HG02884 (cell line): ENCODE measurements around the gene COL15A1.
"Not testable (repeated sequence)": the region's sequence is repeated elsewhere in the genome, so short reads cannot be mapped to it uniquely, and the experiment has no call there.

Experiments
- ATAC-seq: cut with Tn5 transposase; IDR thresholded peaks from one replicate; pipeline ENCODE4 v1.9.1; 2021; ENCODE audit warnings: mild to moderate bottlenecking, moderate library complexity; ENCODE audit not compliant: unreplicated experiment

The COL15A1 gene

DNA sequence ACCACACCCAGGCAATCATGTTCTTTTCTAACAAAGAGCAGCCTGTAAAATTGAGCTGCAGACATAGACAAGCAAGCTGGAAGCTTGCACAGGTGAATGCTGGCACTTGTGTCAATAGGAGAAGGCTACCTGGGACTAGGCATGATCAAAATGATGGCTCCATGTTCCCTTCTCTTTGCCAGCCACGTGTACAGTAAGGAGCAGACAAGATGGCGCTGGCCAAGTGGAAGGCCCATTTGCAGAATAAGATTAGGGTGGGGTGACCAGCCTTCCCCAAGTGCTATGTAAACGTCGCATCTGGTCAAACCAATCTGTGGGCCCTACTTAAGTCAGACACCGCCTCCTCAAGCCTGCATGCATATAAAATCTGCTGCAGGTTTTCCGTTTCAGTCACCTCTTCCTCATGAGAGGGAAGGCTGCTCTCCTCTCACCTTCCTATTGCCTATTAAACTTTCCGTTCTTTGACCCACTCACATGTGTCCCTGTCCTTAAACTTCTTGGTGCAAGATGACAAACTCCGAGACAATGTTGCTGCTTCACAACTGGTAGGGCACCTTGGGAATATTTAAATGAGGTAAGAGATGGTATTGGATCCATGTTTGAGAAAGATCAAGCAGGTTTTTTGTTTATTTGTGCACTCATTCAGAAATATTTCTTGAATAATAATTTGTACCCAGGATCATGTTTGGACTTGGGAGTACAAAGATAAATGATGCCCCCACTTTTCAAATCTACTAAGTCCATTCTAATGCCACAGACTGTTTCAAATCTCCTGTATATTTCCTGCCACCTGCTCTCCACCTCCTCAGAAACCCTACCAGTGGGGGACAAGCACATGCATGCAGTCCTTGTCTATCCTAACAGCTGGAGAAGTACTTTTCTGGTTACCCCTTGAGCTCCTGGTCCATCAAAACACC lies 130.5 kb downstream of the COL15A1 start:
- ATAC-seq: no peak

DNA sequence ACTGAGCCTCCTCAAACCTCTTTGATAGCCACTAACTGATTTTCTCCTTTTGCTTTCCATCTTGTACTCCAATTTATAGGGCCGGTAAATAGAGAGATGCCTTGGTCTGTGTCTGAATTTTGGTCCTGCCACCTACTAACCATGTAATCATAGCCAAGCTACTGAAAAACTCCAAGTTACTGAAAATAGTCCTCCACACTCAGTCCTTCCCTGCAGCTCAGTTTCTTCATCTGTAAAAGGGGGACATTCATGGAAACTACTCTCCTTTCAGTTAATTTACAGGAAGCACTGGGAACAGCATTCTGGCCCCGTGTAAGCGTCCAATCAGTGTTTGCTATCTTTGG lies 131.2 kb downstream of the COL15A1 start:
- ATAC-seq: no peak

DNA sequence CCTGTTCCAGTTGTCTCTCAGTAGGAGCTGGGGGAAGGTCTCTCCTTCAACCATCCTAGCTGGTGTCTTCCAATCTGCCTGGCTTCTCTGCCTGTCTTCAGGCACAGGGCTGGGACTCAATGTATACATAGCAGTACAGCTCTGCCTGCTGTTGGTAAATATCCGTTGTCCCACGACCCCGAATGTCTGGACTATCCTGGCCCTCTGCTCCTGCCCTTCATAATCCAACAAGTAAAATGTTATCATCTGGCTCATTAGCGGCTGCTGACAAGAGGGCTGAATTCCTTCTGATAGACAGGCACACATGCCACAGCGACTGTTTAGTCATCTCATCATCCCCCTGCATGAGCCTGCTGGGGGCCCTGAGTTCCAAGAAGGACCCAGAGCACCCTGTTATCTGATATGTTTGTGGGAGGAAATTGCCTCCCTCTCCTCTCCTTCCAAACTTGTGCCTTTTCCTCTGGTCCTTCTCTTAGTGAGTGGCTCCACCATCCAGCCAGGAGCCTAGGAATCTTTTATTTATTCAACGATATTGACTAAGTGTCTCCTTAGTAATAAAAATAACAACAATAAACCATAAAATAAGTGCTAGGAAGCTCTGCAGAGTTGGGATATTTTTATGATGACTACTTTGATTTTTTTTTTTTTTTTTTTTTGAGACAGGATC lies 131.7 kb downstream of the COL15A1 start:
- ATAC-seq: no peak

DNA sequence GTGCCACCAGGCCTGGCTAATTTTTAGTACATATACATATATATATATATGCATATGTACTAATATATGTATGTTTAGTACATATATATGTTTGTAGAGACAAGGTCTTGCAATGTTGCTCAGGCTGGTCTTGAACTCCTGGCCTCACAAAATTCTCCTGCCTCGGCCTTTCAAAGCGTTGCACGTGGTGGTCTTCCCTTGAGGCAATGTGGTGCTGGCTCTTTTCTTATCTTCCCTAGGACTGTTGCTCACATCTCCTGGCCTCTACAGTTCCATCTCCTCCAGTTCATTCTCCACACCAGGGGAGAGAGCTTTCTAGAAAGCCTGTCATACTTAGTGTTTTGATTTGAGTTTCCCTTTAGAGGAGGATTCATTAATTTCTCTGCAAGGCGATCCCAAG lies 132.3 kb downstream of the COL15A1 start:
- no peak for ATAC-seq

DNA sequence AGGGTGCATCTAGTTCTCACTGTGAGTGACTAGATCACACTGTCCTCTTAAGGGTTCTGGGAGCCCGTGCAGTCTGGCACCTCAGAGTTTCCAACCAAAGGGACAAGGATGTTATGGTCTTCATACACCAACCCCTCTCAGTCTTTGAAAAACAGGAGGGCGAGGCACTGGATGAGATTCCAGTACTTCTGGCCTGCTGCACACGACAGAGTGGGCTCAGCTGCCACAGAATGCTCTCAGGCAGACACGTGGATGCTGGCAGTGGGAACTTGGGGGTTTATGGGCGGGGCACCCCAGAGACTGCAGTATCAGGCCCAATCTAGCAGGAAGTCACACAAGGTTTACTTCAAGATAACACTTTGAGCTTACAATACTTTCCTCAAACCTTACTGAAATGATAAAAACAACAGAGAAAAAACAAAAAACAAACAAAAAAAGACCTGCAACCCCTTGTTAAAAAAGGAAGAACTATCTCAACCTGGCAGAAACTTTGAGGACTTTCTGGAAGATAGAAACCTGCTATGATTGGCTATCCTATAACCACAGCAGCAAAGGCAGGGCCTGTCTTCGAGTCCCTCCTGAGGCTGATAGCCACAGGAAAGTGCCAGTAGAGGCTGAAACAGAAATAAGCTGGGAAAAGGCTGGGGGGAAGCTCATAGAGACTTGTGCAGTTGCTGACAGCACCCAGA lies 132.9 kb downstream of the COL15A1 start:
- ATAC-seq: no peak

DNA sequence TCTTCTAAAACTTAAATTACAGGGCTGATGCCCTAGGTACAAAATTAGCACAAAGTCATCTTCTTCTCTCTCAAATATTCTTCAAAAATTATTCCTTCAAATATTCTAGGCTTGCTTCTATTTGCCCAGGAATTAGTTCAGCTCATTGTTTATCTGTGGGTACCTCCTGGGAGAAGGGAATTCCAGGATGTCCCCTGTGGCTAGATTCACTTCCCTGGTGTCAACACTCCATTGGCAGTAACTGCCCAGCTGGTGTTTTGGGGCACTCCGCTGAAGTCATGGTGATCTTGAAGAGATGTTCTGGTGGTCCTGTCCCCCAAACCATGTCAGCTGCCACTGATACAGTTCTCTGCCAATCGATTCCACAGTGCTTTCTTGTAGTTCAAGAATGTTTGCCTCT lies 135.0 kb downstream of the COL15A1 start:
- no peak for ATAC-seq

DNA sequence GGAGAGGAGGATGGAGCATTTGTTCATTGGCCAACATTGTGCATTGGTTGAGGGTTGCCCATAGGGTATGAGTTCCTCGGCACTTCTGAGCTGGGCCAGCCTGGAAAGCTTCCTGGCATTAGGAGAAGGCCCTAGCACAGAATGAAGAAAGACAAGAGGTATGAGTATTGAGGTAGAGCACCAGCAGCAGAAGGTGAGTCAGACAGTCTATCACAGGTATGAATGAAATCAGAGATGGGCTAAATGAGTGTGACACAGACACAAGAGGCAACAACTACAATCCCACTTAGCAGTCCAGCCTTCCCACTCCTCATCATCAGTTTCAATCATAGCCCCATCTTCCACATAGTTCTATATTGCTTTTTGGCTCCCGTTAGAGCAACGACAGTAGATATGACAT lies 135.8 kb downstream of the COL15A1 start:
- ATAC-seq: no peak

DNA sequence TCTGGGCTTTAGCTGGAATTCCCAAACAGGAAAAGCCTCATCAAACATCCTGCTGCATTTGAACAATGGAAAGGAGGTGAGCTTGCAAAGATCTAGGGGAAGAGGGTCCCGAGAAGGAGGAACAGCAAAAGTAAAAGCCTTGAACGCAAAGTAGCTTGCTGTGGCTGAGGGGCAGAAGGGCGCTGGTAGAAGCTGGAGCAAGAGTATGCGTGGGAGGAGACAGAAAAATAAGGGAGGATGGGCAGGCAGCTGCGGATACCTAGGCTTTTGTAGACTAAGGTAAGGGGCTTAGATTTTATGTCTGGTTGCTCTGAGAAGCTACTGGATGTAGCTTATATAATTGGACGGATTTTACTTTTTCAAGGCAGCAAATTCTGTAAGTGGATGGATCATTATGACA lies 139.3 kb downstream of the COL15A1 start:
- ATAC-seq: no peak

DNA sequence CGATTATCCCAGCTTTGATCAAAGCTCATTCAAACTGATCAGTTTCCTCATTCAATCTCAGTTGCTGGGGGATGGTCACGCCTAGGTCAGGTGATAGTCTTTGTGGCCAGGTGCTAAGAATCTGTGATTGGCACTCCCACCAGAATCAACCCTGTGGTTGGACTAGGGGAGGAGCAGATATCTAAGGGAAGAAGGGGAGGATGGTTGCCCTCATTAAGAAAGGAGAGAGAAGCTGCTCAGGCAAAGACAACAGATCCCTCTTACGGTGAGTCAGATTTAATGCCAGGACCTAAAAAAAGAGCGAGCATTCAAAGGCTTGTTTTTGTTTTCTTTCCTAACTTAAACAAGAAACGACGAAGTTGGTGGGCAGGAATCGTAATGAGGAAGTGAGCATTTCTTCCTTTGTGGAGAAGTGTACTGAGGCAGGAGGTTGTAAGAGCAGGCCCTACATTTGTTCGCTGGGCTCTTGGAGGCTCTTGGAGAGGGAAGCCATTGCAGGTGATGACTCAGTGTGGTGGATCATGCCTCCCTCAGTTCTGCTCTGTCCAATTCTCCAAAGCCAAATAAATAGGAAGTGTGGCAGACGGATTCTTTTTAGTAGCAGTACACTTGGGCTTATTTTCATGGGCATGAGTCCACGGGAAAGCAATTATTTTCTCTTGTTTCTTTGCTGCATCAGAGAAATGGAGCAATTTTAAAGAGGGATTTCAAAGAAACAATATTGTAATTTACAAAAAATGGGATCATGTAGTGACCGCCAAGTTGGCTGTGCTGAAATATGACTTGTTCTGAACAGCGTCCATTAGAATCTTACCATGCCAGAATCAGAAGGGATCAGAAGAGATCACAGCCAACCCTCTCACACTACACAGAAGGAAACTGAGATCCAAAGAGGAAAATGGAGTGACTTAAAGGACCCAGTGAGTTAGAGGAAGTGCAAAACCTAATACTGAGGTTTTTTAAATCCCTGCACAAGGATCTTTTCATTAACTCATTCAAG lies 142.5 kb downstream of the COL15A1 start:
- no peak for ATAC-seq

DNA sequence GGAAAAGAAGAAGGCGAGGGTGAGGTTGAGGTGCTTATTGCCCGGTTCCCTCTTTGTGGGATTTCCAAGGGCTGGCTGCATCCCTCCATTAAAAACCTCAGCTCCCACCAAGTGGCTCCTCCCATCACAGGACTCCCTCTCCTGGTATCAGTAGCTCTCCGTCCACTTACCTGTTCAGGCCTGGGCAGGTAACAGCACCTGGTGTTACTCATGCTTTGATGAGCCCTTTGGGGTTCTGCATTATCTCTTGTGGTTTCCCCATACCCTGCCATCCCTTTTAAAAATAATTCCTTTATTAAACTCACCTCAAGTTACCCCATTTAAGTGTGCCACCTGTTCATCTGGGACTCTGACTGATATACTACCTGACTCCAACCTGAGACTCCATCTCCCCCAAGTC lies 143.8 kb downstream of the COL15A1 start:
- ATAC-seq: no peak

DNA sequence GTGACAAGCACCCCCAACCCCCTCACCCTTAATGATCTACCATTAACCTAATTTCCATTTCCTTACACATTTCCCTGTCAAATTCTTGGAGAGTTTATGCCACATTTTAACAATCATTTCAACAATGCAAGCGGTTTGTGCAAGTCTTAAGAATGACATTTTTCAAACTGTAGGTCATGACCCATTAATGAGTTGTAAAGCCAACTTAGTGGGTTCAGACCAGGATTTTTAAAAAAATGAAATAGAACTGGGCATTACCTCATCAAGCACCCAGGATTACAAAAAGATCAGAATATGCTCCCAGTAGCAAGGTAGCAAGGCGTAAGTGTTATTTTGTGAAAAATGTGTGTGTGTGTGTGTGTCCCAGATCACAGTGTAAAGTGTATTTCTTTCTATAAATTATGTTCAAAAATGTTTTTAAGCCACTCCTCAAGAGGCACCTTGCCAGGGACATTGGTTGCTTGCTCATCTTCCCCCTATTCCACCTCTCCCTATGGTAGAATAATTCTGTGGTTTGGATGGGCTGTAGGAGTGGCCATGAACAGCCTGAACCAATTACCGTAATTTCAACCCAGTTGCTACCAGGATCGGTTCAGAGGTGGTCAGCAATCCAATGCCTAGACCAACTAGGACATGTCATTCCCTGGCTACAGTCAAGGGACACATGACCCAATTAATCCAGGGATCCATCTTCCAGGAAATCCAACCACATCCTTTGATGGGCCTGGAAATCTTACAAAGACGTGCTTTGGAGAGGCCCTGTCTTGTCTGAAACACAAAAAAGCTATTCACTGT lies 146.8 kb downstream of the COL15A1 start:
- no peak for ATAC-seq

DNA sequence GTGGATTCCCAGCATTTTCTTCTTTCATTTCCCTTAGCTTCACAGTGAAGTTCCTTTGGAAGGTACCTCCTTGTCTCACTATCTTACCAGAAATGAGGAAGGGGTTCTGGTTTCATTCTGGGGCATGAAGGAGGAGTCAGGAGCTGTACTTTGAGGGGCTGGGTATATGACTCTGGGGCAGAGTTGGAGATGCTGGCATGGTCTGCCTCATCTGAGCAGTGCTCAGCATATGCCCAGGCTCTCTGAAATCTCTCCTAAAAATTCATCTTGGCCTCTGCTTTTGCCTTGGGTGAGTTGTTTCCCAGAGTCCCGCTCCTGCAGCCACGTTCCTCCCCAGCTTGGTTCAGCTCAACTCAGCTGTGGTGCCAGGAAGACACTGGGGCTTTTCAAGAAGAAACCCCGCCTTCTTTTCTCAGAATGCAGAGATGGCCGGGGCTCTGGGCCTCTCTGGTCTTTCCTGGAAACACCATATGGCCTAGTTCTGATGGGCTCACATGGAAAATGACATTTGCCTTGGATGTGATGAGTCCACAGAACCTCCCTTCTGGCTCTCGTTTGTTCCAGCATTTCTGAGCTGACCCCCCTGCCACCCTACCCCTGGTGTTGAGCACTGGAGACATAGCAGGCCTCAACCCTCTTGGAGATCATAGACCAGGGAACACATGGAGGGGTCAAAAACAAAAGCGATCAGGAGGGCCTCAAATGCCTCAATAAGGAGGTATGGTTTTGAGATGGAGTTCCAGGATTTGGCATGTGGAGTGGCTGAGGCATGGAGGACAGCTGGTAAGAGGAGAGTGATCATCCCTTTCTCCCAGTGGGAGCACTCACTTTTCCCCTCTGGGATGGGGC lies 149.2 kb downstream of the COL15A1 start:
- ATAC-seq: no peak

DNA sequence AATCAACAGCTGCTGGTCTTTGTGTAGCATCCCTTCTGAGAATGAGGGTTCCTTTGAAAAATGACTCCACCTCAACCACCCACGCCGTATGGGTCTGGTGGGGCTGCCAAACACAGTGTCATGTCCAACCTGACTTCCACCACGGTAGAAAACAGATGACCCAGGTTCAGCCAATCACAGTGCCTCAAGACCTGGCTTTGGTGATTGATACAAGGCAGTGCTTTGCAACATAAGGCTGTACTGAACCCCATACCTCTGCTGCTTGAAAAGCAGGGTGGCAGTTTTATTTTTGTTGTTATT lies 149.7 kb downstream of the COL15A1 start:
- no peak for ATAC-seq

DNA sequence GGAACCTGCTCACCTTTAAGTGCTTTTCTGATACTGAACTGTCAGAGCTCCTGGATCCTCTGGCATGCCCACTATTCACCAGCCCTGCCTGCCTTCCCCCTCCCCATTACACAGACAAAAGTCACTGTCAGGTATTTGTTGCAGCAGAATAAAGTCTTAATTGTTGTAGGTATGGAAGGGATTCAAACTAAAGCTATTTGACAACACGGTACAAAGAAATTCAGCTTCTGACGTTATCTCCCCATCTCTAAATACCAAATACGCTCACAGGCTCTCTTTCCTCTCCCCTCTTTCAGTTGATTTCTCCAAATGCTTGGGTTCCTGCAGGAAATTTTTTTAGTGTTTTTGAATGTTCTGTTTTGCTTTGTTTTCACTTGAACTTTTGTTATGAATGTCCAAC lies 151.9 kb downstream of the COL15A1 start:
- ATAC-seq: no peak

DNA sequence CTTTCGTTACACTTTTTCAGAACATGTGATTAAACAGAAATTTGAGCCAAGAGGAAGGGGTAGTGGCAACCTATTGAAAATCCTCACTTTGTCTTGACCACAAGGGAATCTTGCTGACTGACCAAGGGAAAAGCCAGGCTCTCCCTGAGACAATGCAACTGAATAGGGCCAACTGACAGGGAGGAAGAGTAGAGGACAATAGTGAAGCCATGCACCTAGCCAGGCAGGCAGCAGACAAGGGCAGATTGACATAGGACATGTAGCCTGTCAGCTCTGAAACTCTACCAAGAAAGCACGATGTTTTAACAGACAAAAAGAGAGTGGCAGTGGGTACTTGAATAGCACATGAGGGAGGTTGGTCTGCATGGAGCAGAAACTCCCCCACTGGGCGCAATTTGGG lies 152.7 kb downstream of the COL15A1 start:
- no peak for ATAC-seq

DNA sequence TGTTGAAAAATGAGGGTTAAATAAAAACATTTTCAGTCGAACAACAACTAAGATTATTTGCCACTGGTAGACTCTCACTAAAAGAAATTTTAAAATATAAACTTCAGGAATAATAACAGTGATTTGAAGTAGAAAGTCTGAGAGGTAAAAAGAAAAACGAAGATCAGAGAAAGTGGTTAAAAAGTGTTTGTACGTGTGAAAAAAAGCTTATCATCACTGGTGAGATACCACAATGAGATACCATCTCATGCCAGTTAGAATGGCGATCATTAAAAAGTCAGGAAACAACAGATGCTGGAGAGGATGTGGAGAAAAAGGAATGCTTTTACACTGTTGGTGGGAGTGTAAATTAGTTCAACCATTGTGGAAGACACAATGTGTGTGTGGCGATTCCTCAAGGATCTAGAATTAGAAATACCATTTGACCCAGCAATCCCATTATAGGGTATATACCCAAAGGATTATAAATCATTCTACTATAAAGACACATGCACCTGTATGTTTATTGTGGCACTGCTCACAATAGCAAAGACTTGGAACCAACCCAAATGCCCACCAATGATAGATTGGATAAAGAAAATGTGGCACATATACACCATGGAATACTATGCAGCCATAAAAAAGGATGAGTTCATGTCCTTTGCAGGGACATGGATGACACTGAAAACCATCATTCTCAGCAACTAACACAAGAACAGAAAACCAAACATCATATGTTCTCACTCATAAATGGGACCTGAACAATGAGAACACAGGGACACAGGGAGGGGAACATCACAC lies 156.3 kb downstream of the COL15A1 start:
- not testable (repeated sequence) for ATAC-seq

DNA sequence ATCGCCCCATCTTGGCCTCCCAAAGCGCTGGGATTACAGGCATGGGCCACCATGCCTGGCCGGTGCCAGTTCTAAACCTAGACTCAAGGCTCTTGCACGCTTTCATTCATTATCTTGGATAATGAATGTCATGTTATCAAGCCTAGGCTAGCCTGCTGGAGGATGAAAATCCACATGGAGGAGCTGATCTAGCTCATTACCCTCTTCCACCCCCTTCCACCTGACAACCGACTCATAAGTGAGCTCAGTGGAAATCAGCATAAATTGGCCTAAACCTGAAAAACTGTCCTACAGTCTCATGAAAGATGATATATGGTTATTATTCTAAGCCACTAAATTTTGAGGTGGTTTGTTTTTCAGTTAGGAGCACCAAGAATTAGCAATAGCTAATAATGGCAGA lies 157.6 kb downstream of the COL15A1 start:
- no peak for ATAC-seq

DNA sequence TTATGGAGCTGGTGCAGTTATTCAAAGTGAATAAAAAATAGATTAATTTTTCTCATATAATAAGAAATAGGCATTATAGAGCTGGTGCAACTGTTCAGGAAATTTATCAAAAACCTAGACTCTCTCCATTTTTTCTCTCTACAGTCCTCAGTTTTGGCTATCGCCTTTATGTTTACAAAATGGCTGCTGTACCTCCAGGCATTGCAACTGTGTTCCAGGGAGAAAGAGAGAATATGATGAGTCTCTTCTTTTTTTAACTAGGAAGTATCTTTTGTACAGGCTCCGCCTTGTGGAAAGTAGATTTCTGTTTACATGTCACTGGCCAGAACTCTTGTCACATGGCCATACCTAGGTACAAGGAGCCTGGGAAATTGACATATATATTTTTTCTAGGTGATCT lies 158.1 kb downstream of the COL15A1 start:
- ATAC-seq: no peak
